Measurements from ENCODE around the gene ACAT2.

DNA sequence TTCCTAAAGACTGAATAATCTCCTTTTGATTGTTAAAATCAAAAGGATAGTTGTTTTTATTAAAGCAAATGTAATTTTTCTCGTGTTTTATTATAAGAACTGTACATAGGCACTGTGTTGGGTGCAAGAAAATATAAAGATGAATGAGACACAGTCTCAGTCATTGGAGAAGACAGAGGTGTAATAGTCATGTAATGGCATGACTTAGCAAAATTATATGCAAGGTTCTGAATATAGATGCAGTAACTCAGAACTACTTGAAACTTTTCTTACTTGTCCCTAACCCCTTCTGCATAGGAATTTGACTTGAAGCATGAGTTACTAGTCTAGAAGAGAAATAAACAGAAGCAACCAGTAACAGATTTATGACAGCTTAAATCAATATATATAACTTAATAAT lies 19.7 kb upstream of the ACAT2 start:
- TF ChIP-seq, protein P1, sequence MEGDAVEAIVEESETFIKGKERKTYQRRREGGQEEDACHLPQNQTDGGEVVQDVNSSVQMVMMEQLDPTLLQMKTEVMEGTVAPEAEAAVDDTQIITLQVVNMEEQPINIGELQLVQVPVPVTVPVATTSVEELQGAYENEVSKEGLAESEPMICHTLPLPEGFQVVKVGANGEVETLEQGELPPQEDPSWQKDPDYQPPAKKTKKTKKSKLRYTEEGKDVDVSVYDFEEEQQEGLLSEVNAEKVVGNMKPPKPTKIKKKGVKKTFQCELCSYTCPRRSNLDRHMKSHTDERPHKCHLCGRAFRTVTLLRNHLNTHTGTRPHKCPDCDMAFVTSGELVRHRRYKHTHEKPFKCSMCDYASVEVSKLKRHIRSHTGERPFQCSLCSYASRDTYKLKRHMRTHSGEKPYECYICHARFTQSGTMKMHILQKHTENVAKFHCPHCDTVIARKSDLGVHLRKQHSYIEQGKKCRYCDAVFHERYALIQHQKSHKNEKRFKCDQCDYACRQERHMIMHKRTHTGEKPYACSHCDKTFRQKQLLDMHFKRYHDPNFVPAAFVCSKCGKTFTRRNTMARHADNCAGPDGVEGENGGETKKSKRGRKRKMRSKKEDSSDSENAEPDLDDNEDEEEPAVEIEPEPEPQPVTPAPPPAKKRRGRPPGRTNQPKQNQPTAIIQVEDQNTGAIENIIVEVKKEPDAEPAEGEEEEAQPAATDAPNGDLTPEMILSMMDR (IDR thresholded peaks at IDR 0.05): no peak
- TF ChIP-seq POLR2A (IDR thresholded peaks at IDR 0.05): no peak
